ENCODE data around the gene OR51A7. TPM values are rescaled to one million over a fixed set of nuclear protein-coding genes. Genes with fewer than 3 reads are reported as not detected.

Gene OR51A7
- total and polyA plus RNA-seq, 2 of the 8 experiments (the other 6 are each of a cell fraction or from before 2014, with no cell fraction given), result not detected

GRCh38 chr11:4921796-4922195, 18.2 kb downstream of the OR51A7 start:
- no peak overlapping the region for H2AFZ ChIP-seq (ENCODE audit: low read length)
- no peak overlapping the region for H3K4me3 ChIP-seq (ENCODE audit: extremely low read depth in 1 of 4, insufficient read depth in 2 of 4, low read depth in 3 of 4, low read length in 4 of 4)
- no peak overlapping the region for H2BK20ac ChIP-seq (ENCODE audit: low read length)
- no peak overlapping the region for H4K91ac ChIP-seq (replicated peaks; ENCODE audit: insufficient read length, low read length)
- no peaks in the 10 kb centered on the region for H3K27me3 ChIP-seq (replicated peaks in 1 of 4; ENCODE audit: control insufficient read depth in 3 of 4, extremely low read depth in 1 of 4, insufficient read depth in 3 of 4, low read length in 3 of 4)
- H4K20me1 ChIP-seq (replicated peaks in 1 of 2; ENCODE audit: control insufficient read depth in 1 of 2, insufficient read depth in 2 of 2, low read length in 2 of 2), result peaks cover 0 to 1% of the 10 kb centered on the region in 2 experiments
- no peak for DNase-seq (ENCODE audit: low read depth in 1 of 2, low spot score in 2 of 2)
- H3K23me2 ChIP-seq (ENCODE audit: low read depth, low read length), result no peaks in the 10 kb centered on the region
- no peak overlapping the region for H3K18ac ChIP-seq (ENCODE audit: extremely low read depth, low read length)
- POLR2A ChIA-PET (ENCODE audit: partially characterized antibody), result no interaction called here
- no peak overlapping the region for H2AK5ac ChIP-seq (ENCODE audit: low read depth, low read length)
- no peak overlapping the region for H2BK15ac ChIP-seq (ENCODE audit: low read length)
- no peak overlapping the region for H2BK5ac ChIP-seq (ENCODE audit: low read depth, low read length)
- no peaks in the 10 kb centered on the region for H3K79me1 ChIP-seq (ENCODE audit: low read depth, low read length)
- no peak overlapping the region for H3K23ac ChIP-seq (ENCODE audit: insufficient read length)
- no peaks in the 10 kb centered on the region for H3K4me1 ChIP-seq (replicated peaks in 1 of 4; ENCODE audit: control insufficient read depth in 3 of 4, insufficient read depth in 4 of 4, low read length in 3 of 4)
- H2BK120ac ChIP-seq (replicated peaks; ENCODE audit: low read depth, low read length), result no peak overlapping the region
- H3K27ac ChIP-seq (ENCODE audit: low read depth, low read length), result no peak overlapping the region
- FAIRE-seq, result no peak
- H3K9me3 ChIP-seq (ENCODE audit: insufficient read depth in 2 of 2, low read depth in 1 of 2, low read length in 1 of 2), result no peaks in the 10 kb centered on the region
- TF ChIP-seq SRF (IDR thresholded peaks at IDR 0.05; ENCODE audit: low read depth, low read length) (no peak), SIX5 (IDR thresholded peaks at IDR 0.05; ENCODE audit: low read depth, low read length) (no peak), RBBP5 (IDR thresholded peaks at IDR 0.05; ENCODE audit: borderline replicate concordance, low read depth, low read length) (no peak), FOSL1 (IDR thresholded peaks at IDR 0.05; ENCODE audit: insufficient read depth, low read depth, low read length) (no peak), SIN3A (conservative IDR thresholded peaks at IDR 0.05 in 1 of 2, IDR thresholded peaks at IDR 0.05 in 1 of 2; ENCODE audit: low read depth in 1 of 2, low read length in 2 of 2) (no peak), YY1 (IDR thresholded peaks at IDR 0.05; ENCODE audit: low read depth, low read length) (no peak), SAP30 (IDR thresholded peaks at IDR 0.05; ENCODE audit: insufficient read depth, insufficient replicate concordance, low read length) (no peak), CHD2 (IDR thresholded peaks at IDR 0.05; ENCODE audit: low read length) (no peak), TCF12 (IDR thresholded peaks at IDR 0.05; ENCODE audit: low read depth, low read length) (no peak), EZH2 (IDR thresholded peaks at IDR 0.05; ENCODE audit: low read depth, low read length, severe bottlenecking) (no peak)
- no peaks in the 10 kb centered on the region for H3K36me3 ChIP-seq (ENCODE audit: control insufficient read depth in 2 of 4, insufficient read depth in 4 of 4, low read length in 3 of 4)
- H3K56ac ChIP-seq (replicated peaks; ENCODE audit: insufficient read length, low read depth, low read length), result no peak overlapping the region
- H3K4ac ChIP-seq (replicated peaks; ENCODE audit: insufficient read length, low read depth, low read length), result no peak overlapping the region
- no peak overlapping the region for H3K4me2 ChIP-seq (ENCODE audit: insufficient read depth in 1 of 2, low read depth in 2 of 2, low read length in 2 of 2)
- H4K5ac ChIP-seq (ENCODE audit: insufficient read length, low read depth, low read length), result no peak overlapping the region
- H4K8ac ChIP-seq (ENCODE audit: extremely low read depth, insufficient read depth, low read length), result no peak overlapping the region
- no peaks in the 10 kb centered on the region for H3K79me2 ChIP-seq (ENCODE audit: control insufficient read depth in 1 of 2, insufficient read depth in 2 of 2, low read length in 2 of 2)
- H2BK12ac ChIP-seq (ENCODE audit: low read depth, low read length), result no peak overlapping the region
- CTCF ChIA-PET (ENCODE audit: partially characterized antibody), result no interaction called here
- 93% methylated on average over 1 of the region's 1 CpG; no CpG with 5 or more reads in 1 of the 2 experiments for WGBS, 2 experiments (ENCODE audit: extremely low coverage in 1 of 2, insufficient coverage in 1 of 2, insufficient read length in 1 of 2, insufficient replicate concordance in 2 of 2, low coverage in 1 of 2, low lambda C conversion rate in 2 of 2, missing lambda C conversion rate in 1 of 2)
- H3K14ac ChIP-seq (ENCODE audit: insufficient read length), result no peak overlapping the region
- no peak overlapping the region for H3K9ac ChIP-seq (replicated peaks in 1 of 4; ENCODE audit: extremely low read depth in 1 of 4, low read depth in 3 of 4, low read length in 3 of 4)

All from H1 (cell line).